Stimulated activated CD8-positive, alpha-beta memory T cell treated with anti-CD3 and anti-CD28 coated beads, Interleukin-15, amount 100 ng/mL, for 4 hours (primary cell): ENCODE results near the gene CHD8.

Experiments used
- DNase-seq, 2 donors: peaks; one replicate each; pipeline ENCODE4 v3.0.0-alpha.2; 2020; ENCODE audit warnings: low read depth in 2 of 2

CHD8 gene

DNA sequence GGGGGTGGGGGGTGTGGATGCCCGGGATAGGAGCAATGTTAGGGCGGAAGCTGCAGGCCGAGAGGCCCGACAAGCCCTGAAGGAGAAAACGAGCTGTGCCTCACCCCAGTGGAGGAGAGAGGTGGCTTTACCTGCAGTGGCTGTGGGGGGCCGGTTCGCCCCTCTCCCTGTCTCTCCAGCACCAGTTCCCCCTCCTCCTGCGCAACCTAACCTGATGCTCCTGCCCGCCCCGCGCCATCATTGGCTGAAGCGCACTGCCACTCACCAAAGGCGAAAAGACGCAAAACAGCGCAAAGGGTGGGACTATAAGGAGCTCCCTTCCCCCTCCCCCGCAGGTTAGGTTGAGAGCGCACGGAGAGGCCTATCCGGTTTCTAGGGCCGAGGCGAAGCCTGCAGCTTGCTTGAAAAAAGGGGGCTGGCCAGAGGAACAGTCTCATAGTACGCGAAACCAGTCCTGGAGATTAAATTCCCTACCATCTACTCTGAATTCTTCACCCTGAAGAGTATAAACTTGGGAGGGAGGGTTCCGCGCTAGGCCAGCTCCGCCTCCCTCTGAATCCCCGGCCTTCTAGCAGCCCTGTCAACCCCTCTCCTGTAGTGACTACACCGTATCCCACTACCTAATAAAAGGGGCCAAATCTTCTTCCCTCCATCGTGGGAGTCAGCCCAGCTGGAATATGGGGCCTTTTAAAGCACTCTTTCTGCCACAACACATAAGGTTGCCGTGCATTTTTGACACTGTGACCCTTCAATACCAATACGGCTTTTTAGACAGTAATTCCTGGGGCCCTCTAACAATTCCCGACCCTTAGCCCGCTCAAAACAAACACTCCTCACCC lies 18.6 kb downstream of the CHD8 start:
- peak; percentile 93 to 97 for DNase-seq

DNA sequence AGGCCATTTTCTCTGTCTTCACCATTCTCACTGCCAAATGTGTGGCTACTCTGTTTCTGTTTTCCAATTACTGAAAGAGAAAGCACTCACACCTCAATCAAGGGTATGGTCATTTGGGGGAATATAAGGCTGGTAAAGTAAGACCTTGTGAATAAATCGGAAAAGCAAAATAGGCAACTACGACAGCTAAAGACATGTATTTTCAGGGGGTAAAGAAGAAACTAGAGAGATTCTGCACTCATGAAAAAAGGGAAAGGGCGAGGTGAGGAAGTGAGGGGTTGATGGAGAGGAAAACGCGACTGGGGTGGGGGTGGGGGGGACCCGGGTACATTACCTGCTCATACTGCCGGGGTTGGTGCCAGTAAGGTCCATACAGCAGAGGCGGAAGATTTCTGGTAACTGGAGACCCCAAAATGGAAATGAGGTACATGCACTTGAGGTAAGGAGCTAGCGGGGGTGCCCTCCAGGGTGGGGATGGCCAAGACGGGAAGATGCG lies 19.3 kb downstream of the CHD8 start:
- DNase-seq: no peak

DNA sequence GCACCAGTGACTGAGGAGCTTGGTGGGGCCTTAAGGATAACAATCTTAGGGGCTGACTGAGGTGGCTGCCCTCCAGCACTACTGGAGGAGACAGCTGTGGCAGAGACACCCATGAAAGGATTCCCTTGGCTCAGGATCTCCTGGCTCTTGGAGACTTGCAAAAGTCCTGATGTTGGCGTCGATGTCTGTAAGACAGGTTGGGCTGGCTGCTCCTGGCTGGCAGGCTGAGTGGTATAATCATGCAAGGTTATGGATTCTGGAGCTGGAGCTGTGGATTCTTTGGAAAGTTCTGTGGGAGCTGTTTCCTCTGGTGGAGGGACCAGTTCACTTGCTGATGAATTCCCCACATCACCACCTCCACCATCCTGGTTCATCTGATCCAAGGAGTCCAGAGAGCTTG lies 24.8 kb downstream of the CHD8 start:
- DNase-seq: no peak

DNA sequence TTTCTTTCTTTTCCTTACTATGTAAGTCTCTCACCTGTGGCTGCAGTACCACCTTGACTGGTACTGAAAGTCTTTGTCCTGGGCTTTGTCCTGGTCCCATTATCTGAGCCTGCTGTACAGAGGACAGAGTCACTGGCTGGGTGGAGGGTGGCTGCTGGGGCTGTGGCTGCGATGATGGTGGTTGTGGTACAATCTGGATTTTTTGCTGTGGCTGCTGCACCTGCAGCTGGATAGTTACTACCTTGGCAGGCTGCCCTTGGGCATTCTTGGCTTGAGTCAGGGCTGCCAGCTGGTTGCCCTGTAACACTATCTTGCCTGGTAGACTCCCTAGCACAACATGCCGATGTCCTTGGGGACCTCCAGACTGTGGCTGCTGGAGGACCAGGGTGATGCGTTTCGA lies 27.0 kb downstream of the CHD8 start:
- DNase-seq: no peak

DNA sequence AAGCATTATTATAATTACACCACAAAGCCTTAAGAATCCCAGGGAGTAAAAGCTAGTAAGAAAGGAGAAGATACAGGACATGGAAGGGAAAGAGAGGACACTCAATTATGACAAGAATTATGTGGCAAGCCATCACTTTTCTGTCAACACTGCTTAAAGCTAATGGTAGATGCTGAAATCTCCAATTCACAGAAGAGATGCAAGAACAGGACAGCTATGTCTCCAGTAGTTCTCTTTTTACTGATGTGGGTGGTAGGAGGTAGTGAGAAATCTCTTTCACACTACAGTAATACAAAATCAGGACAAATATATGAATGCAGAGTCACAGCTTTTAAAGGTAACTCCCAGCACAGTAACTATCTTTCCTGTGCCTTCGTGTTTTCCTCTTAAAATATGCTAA lies 29.2 kb downstream of the CHD8 start:
- no peak for DNase-seq

DNA sequence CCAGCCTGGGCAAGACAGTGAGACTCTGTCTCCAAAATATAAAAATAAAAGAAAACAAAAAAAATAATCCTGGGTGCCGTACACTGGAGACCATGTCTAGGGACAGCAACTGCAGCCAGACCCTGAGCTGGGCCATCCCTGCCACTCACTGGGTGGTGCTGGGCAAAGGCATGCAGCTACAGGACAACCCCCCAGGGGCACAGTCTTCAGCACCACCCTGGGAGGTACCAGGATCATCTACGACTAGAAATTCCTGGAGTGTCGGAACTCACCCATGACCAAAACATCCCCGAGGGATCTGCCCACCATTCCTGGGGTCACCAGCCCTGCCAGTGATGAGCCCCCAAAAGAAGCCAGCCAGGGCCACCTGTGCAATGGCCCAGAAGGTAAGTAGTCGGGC lies 36.4 kb downstream of the CHD8 start:
- DNase-seq: no peak

DNA sequence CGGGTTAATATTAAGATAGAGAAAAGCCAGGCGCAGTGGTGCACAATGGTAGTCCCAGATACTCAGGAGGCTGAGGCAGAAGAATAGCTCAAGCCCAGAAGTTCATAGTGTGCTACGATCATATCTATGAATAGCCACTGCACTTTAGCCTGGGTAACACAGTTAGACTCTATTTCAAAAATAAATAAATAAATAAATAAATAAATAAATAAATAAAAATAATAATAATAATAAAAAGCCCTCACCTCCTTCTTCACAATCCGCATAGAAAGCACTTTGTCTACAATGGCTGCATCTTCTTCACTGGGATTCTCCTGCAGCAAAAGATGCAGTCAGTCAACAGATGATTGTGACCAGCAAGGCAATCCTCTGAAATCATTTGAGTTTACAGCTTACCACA lies 40.6 kb downstream of the CHD8 start:
- no peak for DNase-seq

DNA sequence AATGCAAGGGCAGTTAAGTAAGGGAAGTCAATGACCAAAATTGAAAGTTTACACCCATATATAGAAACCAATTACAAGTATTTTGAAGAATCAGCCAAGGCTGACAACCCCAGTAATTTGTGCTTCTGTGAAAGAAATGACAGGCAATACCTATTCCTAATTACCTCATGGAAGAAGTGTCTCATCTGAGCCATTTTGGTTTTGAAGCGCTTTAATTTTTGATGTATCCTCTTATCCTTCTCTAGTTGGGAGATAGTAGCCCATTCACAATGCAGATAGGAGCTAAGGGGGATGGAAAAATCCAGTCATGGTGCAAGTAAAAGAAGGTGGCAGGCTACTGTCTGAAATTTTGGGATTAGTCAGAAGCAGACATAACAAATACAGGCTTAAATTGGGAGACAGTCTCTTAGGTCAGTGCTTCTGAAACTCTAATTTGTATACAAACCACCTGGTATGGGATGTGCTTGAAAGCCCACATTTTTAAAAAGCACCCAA lies 41.7 kb downstream of the CHD8 start:
- DNase-seq: no peak

DNA sequence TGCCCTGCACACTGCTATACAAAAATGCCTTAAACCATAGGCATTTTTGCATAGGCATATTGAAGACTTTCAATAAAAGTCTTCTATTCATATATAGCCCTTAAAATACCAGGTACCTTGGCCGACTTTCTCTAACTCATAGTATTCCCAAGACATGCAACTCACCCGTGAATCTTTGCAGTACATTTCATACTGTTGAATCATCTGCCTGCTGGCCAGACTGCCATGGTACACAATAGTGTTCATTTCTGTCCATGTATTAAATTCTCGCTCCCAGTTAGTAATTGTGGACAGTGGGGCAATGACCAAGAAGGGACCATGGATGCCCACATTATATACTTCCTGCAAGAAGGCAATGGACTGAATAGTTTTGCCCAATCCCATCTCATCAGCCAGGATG lies 47.8 kb downstream of the CHD8 start:
- DNase-seq: no peak

DNA sequence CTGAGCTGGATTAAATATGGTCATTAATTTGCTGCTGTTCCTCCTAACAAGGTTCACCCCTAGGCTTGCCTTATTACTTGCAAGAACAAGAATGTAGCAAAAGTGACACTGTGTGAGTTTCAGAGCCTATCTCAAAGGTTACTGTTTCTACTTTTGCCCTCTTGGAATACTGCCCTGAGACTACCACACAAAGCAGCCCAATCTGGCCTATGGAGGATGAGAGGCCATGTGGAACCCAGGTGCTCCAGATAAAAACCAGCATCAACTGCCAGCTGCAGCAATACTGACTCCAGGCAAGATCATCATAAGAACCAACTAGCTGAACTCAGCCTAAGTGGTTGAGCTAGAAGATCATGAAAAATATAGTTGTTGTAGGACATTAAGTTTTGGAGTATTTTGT lies 49.7 kb downstream of the CHD8 start:
- DNase-seq: no peak

DNA sequence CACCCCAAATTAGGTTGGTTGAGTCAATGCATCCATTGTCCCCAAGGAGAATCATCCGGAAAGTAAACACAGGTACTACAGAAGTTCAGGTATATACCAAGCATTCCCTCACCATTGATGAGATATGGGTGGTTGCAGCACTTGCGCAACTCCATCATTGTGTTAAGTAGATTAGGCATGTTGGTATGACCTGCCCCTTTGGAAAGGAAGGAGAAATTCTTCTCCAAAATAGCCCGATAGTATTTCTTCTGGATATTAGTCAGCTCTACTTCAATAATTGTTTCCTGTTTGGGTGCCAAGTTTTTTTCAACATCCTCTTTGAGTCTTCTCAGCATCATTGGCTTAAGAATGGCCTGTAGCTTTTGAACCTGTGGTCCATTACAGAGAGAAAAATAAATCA lies 50.8 kb downstream of the CHD8 start:
- no peak for DNase-seq

DNA sequence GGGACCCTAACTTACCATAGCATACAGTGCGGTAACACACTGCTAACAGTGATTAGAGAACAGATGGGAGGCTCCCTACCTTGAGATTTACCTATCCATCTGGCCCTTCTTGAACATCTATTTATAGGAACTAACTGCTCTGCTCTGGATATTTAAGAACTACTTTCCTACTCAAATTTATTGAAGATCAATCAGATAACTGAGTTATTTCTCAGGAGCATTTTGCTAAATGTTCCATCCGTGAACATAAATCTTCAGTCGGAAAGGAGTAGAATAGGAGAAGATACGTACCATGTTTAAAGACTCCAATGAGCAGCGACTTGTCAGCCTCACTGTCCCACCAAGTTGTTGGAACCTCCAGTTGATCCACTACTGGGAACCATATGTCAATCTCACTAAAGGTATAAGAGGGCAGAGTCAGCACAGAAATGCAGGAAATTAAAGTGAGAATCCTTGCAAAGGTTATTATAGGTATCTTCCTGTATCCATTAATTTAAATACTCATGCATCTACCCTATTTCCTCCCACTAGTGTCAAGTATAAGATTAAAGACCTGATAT lies 56.5 kb downstream of the CHD8 start:
- no peak for DNase-seq

DNA sequence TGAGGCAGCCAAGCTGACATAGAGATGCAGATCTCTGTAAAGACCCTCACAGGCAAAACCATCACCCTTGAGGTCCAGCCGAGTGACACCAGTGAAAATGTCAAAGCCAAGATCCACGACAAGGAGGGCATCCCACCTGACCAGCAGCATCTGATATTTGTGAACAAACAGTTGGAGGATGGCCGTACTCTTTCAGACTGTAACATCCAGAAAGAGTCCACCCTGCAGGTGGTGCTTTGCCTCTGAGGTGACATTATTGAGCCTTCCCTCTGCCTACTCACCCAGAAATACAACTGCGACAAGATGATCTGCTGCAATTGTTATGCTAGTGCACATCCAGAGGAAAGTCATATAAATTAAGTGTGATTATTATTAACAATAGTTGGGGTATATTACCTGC lies 57.0 kb downstream of the CHD8 start:
- DNase-seq: no peak

DNA sequence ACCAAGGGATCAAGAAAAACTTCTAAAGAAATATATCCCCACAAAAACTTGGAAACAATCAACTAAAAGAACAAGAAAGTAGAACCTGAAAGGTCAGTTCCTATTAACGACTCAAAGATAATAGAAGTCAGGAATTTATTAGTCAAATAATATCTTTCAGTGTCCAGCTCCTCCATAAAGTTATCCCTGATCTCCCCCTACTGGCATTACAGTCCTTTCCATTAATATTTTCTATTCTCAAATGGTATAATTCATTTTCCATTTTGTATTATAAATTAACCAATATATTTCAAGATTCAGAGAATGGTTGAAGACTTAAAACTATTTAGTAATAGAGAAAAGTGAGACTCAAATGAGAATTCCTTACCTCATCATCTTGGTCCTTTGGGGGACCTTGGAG lies 60.5 kb downstream of the CHD8 start:
- no peak for DNase-seq

DNA sequence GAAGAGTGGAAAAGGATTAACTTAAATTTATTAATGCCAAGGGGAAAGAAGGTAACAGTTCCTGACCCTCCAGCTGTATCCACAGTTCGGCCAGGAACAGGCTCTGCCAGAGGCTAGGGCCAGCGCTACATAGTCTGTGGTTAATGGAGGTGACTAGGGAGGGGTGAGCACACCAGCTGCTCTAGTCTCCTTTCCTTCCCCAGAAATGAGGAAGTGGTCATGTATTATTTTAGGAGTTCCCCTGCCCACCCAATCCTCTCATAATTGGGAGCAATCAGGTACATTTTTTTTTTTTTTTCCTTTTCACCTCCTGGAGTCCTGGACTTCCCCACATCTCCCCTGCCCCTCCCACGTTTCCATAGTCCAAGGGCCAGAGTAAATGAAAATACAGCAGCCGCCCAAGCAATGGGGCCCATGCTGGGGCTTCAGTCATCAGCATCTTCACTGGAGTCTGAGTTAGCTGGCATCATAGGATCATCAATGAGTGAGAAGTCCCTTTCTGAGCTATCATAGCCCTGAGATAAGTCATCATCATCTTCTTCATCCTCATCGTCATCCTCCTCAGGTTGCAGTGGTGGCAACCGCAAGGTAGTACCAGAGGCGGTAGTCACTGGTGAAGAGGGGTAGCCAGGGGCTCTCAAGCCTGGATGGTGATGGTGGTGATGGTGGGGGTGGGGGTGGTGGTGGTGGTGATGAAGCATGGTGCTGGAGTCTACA lies 70.6 kb downstream of the CHD8 start:
- DNase-seq: no peak

DNA sequence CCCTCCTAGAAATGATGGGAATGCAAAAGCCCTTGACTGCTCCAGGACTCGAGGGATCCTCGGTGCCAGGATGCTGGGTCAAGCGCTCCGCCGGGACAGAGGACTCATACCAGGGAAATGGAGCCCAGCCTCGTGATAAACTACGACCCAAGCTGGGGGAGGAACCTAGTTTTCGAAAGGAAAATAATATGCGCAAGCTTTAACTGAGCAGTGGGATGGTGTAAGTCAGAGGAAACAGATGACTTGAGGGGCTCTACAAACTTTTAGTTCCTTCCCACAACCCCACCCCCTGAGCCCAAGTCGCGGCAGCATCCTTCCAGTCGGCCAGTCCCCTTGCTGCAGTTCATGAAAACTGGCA lies 71.5 kb downstream of the CHD8 start:
- DNase-seq: no peak

DNA sequence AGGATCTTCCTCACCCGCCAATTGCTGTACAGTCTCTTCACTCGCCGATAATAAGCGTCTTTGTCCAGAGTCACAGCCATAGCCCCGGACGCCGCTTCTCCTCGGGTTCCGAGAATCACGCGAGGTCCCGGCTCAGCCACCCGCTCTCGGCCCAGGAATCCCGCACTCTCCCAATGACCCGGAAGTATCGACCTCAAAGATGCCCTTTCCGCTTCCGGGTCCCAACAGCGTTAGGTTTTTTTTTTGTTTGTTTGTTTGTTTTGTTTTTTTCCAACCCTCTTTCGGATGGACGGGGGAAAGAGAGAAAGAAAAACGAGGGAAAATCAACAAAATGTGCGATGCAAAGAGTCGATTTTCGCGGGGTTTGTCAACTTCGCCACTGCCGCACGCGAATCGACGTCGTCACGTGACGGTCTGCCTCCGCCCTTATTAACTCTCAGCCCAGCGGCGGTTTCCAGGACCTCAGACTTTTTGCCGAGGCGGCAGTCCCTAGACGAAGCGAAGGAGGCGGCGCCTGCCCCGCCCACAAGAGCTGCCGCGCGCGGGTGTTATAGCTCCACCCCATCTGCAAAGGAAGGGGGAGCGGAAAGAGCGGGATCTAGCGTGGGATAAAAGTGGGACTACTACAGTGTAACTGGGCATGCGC lies 72.0 kb downstream of the CHD8 start, which contains the start of gene SUPT16H:
Gene SUPT16H, minus strand, starts transcription at position 172 of the 646 bp plus-strand sequence. Its CDS starts 92 bp downstream, at position 80.
- DNase-seq: peak; percentile 88 to 93

DNA sequence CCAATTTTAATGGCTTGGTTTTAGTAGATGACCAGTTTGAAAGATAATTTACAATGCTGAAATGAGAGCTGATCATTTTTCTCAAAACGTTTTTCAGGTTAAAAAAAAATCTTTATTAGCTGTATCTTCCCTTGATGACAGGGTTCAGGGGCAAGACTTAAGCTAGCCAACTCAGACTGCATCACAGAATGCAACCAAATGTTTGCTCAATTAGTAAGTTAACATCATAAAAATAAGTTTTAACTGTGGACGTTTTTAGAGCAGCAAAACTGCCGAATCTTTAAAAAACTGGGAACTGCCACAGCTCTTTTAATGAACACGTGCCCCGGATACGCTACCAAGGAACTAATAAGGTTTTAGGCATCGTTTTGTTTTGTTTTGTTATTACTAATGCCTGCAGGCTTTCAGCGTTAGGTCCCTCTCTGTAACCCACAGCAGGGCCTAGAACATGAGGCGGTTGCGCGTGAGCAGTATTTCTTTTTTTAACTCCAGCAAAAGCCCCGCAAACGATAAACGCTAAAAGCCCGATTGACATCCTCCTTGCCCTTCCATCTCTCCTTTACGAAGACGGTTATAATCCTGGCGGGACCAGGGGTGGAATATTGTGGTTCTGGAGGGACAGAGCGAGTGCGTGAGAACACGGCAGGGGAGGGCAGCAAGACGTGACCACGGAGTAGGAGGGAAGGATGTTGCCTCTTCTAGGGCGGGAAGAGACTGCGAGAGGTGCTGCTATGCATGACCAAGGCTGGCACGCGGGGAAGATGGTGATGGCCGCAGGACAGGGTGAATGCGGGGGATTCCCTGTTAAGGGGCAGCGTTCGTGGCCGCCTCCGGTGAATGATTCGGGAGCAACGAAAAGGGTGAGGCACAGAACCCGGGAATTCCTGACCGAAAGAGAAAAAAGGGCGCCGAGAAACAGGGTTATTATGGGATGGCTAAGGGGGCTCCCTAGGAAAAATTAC lies 72.8 kb downstream of the CHD8 start:
- peak; percentile 17 to 25 for DNase-seq

DNA sequence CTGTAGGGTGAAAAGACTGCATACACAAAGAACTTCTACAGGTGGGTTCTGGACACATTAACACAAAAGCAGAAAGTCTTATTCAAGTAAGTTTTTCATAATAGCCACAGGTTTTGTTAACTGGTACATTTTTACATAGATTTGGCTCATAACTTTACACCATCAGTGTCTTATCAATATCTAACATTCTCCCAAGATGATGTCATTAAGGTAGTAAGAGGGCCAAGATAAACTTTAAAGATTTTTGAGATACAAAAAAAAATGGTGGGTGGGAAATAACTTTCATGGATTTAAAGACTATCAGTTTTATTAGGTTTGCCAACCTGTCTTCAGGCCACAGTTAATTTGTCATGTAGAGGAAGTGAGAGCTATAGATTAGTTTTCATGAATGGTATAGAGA lies 73.8 kb downstream of the CHD8 start:
- no peak for DNase-seq

DNA sequence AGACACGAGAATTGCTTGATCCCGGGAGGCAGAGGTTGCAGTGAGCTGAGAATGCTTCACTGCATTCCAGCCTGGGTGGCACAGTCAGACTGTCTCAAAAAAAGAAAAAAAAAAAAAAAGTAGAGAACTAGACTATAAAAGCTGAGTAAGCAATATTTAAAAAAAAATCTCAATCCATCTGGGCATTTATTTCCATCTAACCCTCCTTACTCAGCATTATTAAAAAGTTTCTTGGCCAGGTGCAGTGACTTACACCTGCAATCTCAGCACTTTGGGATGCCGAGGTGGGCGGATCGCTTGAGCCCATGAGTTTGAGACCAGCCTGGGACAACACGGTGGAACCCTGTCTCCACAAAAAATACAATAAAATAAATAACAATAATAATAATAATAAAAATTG lies 76.6 kb downstream of the CHD8 start:
- no peak for DNase-seq

DNA sequence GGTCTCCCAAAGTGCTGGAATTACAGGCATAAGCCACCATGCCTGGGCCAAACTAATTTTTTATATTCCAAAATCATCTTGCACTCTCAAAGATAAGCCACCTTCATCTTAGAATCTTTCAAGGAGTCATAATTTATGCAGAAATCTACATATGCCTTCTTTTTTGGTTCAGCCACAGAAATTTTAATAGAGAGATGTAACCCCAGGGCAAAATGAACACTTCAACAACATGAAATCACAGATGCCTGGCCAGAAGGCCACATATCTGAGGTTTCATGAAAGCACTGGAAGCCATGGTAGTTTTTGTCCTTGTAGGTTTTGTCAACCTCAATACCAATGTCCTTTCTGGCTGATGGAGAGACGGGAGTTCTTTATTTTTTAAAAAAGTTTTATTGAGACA lies 81.9 kb downstream of the CHD8 start:
- no peak for DNase-seq
